HepG2 (cell line): Measurements from ENCODE around the gene FGFBP2.

Experiments used
- ATF3 ChIP-seq: sonication (generic); formaldehyde crosslinking; IDR thresholded peaks from 2 replicates; pipeline ENCODE4 v1.4.0; 2020; ENCODE audit warnings: missing genetic modification reagents
- ZKSCAN1 ChIP-seq: fragments of 150-350 bp; IDR thresholded peaks from 2 replicates; pipeline ENCODE4 v1.6.1; 2014; ENCODE audit warnings: low read length
- ZNF562 ChIP-seq: sonication (generic); formaldehyde crosslinking; IDR thresholded peaks from 2 replicates; pipeline ENCODE4 v1.8.0; 2022; ENCODE audit warnings: missing genetic modification reagents, borderline replicate concordance

DNA sequence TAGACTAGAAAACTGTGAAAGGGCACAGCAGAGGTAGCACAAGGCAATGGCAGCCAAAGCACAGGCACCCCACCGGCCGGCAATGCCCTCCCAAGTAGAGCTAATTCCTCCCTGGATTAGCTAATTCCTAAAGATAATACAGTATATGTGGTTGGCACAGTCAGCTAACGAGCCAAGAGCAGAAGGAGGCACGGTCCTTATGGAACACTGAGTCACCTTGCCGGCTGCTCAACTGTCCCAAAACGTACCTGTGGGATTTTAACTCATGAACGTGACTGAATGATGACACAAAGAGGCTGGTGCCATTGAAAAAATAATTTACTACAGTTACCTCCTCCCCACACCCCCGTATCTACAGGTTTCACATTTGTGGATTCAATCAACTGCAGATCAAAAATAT, 15.3 kb downstream of the FGFBP2 start:
- TF ChIP-seq ATF3 (no peak), ZKSCAN1 (no peak), ZNF562 (no peak)
